ENCODE results near the gene MDH2.

GRCh38 chr7:76049295-76049694 is 1.4 kb downstream of the MDH2 start:
- TF ChIP-seq CTCF (IDR thresholded peaks at IDR 0.05), result no peak
- TF ChIP-seq POLR2AphosphoS5 (IDR thresholded peaks at IDR 0.05), result no peak
